Fibroblast of skin of left biceps (primary cell): ENCODE measurements around the gene COL18A1.
"Not testable (repeated sequence)": the region's sequence is repeated elsewhere in the genome, so short reads cannot be mapped to it uniquely, and the experiment has no call there.

Experiments used
- DNase-seq, 2 experiments: peaks; one replicate each; pipeline ENCODE4 v3.0.0-alpha.2; 2013; ENCODE audit warnings: low read depth in 2 of 2

The COL18A1 gene

DNA sequence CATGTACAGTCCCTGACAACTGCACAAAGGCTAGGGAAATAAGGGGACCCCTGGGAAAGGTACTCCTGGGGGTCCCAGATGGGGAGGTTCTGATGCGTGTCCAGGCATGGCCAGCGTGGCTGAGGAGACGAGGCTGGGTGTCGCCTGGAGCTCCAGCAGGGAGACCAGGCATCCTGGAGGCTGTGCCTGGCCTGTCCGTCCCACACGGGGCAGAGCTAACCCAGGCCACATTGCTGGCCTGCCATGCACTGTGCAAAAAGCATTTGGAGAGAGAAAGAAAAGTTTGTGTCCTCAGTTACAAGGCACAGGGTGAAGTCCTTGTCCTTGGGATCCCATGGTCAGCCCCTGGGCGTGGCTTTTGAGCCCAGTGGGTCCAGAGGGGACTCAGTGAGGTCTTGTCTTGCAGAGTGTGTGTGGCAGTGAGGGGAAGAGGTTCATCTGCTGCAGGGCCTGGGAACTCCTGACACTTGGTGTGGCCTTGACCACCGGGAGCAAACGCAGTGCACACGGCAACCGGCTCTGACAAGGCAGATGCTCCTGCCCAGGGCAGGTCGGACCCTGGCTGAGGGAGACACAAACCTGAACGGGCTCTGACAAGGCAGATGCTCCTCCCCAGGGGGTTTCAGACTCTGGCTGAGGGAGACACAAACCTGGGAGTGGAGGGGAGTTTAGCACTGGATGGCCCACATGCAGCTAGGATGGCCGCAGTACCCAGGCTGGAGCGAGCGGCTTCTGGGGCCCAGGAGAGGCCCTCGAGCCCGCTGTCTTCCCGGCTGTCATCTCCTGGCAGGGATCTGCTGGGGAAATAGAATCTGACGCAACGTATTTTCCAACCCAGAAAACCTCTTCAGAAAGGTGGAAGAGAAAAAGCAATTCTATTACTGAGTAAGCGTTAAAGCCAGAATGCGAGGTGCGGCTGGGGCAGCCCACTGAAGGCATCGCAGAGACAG, 37.3 kb upstream of the COL18A1 start:
- DNase-seq: no peak

DNA sequence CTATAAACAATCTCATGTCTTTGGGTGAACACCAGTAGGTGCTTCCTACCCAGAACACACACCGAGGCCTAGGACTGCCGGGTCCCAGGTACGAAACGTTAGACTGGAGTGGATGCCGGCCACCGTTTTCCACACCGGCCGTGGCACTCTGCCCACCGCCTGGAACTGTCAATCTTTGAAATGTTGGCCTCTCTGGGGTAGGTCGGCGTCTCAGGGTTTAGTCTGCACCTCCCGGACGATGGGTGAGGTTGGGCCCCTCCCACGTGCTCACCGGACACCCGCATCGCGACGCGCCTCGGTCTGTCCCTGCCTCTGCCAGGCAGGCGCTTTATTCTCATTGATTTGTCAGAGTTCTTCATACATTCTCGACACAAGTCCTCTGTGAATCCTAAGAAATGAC, 35.9 kb upstream of the COL18A1 start:
- not testable (repeated sequence) for DNase-seq

DNA sequence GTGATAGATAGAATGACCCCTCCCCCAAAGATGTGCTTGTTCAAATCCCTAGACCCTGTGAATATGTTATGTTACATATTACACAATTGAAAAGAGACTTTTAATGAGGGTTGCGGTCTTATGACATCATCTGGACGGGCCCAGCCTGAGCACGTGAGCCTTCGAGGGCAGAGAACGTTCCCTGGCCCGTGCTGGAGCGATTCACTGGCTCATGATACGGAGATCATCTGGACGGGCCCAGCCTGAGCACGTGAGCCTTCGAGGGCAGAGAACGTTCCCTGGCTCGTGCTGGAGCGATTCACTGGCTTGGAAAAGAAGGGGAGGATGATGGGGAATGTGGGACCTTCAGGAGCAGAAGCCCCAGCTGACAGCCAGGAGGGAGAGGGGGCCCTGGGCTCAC, 34.4 kb upstream of the COL18A1 start:
- no peak for DNase-seq

DNA sequence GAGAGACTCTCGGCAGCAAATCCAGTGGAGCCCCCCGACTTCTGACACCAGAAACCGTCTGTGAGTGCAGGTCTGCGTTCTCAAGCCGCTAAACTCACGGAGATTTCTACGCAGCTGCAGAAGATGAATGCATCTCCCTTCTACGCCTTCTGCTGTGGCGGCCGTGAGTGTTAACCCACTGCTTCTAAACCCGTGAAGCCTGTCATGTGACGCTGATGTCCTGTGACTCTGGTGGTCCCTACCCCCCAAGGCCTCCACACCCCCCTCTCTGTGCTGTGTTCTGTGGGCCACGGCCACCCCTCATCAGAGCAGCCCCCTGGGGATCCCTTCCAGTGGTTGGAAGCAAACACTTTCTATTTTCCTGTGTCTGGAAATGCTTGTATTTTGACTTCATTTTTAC, 33.9 kb upstream of the COL18A1 start:
- DNase-seq: no peak

DNA sequence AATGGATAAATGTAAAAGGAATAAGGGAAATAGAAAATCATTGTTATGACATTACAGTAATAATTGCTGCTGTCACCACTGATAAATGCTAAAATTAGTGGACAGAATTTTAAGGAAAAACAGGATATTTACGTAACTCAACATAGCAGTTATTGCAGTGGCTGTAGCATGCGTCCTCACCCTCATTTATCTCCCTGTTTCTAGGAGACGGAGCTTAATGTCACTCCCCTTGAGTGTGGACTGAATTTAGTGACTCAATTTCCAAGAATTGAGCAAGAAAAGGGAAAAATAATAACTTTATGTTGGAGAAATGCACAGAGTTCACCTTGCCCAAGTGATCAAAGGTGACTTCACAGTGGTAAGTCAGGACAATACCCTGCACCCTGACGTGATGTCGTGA, 33.3 kb upstream of the COL18A1 start:
- no peak for DNase-seq

DNA sequence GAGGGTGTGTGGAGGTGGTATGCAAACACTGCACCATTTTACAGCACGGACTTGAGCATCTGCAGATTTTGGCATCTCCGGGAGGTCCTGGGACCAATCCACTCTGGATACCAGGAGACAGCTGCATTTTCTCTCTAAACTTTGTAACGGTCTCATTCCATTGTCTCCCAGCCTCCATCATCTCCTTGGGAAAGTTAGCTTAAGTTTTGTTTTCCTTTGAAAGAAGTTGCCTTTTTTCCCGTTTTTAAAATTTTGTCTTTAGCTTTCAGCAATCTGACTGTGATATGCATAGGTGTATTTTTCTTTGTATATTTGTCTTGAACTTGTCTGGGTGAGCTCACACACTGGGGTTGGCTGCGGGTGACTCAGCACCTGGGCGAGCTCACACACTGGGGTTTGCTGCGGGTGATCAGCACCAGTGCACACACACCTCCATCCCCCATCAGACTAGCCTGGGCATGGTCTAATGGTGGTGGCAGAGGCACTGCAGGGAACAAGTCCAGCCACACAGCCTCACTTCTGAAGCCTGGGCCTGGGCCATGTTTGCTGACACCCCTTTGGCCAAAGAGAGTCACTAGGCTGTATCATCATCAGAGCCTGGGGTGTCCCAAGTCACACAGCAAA, 32.1 kb upstream of the COL18A1 start:
- DNase-seq: no peak

DNA sequence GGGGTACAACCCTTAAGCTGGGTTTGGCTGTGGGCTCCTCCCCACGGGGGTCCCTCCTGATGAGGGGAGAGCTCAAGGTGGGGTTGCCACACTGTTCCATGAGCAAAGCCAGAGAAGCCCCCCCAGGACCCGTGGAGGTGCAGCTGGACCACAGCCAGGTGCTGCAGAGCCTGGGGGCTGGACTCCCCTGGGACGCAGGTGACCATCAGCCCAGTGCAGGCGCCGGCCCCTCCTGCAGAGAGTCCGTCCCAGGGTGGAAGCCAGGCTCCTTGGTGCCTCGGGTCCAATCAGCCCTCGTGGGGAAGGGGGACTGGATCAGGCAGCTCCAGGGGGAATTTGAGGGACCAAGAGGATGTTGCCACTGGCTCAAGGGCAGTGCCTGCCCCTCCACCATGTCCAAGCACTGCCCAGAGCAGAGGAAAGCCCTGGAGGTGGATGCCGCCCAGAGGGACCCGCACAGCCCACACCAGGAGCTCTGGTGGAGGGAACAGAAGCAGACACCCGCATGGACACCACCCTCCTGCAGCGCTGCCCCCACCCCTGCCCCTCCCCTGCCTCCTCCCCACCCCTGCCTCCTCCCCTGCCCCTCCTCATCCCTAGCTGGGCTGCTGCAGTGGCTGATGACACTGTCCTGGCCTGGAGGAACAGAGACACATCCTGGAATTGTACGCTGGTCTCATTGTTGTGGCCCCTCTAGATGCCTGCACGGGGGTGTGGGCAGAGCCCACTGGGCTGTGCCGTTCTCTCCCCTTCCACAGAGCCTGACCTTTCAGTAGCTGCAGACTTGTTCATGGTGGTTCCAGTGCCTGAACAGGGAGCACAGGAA, 30.8 kb upstream of the COL18A1 start:
- no peak for DNase-seq

DNA sequence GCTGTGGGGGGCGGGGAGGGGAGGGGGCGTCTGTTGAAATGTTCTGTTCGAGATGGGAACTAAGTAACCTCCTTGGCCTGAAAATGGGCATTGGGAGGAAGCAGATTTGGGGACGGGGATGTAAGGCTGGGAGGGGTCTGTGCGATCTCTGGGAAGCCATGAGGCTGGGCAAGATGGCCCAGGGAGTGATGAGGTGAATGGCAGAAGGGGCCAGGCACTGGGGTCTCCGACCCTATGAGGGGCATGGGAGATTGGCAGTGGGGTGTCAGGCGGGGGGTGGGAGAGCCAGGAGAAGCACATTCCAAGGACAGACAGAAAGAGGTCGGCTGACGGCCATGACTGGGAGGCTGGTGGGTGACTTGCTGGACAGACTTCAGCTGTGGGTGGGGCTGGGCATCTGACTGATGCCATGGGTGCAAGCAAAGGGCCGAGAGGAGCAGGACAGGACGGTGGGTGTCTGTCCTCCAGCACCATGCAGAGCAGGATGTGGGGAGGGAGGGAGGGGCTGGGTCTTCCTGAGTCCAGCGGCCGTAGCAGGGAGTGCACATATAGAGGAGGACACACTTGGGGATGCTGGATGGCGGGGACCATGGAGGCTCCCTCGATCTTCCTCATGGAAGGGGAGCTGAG, 30.0 kb upstream of the COL18A1 start:
- no peak for DNase-seq

DNA sequence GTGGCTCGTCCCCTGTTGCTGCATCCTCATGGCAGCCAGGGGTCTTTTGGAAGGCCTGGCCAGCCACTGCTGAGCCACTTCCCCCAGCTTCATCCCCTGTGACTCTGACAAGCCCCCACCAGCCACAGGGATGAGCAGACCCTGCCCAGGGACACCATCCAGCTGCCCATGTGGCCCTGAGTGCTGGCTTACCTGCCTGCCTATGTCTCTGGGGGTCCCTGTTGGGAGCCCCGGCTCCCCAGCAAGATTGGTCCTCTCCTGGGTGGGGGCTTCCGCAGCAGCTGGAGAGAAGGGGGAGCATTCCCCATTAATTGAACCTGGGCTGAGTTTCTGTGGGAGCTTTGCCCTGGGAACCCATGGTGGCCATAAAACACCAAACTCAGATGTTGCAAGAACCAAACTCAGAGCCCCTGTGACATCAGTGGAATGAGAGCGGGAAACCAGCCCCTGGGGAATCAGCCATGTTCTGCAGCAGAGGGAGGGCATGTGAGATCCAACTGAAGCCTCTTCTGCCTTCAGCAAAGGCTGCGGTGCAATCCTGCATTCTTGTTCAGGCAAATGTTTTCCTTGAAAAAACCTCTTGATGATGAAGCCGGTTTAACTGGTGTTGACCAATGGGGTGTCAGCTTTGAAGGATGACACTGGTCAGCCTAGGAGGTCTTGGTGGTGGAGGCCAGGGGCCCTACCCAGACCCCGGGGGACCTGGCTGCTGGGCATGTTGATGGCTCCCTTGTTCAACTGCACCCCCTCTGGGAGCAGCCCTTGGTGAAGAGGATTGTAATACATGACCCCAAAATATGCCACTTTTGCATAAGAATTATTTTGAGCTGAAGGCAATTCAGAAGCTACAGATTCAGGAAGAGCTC, 28.3 kb upstream of the COL18A1 start:
- no peak for DNase-seq

DNA sequence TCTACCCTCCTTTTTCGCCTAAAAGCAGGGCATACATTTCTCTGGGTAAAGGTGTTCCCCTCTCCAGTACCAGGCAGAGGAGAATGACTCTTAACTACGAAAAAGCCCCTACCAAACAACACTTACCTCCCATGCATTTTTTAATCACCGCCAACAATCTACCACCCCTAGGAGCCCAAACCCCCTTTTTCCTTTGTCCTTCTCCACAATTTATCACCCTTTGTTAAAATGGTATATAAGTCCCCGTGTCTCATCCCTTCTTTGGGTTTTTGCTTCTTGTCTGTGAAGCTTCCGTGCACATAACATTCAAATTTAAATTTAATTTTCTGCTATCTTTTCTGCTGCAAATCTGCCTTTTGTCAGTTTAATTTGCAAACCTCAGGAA, 27.6 kb upstream of the COL18A1 start:
- DNase-seq: no peak

DNA sequence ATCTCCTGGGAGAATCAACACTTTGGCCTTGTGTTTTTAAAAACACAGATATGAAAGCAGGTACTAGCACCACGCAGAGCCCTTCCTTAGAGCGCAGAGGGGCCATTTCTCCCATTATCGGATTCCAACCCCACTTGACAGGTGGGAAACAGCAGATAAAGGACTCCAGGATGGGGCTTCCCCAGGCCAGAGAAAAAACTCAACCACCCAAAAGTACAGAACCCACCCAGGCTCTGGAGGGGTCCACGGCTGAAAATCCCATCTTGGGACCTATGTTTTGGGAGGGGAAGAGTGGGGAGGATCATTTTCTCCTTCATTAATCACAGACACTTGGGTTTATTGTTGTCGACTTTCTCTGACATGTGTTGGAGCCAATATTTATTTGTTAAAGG, 27.1 kb upstream of the COL18A1 start:
- DNase-seq: no peak

DNA sequence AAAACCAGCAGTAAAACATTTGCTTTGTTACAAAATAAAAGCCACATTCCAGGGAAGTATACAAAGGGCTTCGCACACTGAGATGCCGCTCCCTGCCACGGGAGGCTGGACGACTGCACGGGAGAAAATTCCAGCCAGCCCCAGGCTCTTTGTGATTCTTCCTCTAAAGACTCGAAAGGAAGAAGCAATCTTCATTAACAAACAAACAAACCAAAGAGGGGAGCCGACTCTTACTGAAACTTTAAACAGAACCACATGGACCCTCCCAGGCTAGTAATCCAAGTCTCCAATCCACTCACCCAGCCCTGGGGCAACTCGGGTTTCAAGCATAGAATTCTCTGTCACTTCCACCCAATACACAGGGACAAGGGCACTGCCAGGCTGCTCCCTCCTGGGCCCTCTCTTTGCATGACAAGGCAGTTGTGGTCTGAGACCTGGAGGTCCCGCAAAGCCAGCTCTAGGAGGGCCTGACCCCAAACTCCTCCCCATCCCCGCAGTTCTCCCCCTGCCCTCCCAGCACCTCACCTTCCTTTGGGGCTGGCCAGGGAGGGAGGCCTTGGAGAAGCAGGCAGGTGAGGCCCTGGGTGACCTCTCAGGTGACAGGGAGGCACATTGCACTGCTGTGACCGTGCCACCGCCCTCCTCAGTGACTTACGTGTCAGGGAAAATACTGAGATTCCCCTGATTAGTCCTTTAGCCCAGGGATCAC, 26.6 kb upstream of the COL18A1 start:
- no peak for DNase-seq

DNA sequence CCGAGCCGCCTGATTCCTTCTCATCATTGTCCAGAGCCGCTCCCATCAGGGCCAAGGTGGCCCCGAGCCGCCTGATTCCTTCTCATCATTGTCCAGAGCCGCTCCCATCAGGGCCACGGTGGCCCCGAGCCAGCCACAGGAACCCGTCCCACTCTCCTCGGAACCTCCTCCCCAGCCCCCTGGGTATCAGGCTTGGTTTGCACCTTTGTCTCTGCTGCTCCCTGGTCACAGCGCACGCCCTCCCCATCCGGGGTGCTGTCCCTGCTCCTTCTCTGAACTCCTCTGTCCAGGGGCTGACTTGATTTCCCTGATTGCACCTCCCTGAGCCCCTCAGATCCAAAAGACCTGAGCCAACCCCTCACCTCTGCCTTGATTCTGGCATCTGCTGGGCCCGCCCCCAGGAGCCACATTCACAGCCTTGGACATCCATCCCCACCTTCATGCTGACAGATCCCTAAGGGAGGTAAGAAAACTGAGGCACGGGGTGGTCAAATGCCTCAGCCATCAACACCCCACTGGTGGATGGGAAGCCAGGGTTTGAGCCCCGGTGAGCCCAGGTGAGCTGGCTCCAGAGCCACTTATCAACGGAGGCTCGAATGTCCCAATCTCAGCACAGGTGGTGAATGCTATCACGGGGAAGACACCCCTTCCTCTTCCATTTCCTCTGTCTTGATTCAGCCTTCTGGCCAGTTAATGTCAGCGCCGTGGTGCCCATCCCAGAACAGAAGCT, 25.6 kb upstream of the COL18A1 start:
- no peak for DNase-seq

DNA sequence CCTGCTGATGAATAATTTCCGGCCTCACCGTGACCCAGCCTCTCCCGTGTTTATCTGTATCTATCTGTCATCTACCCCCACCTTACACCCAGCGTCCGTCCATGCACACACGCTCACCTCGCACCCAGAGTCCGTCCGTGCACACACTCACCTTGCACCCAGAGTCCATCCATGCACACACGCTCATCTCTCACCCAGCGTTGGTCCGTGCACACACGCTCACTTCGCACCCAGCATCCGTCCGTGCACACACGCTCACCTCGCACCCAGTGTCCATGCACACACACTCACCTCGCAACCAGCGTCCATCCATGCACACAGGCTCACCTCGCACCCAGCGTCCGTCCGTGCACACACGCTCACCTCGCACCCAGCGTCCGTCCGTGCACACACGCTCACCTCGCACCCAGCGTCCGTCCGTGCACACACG, 25.0 kb upstream of the COL18A1 start:
- DNase-seq: no peak

DNA sequence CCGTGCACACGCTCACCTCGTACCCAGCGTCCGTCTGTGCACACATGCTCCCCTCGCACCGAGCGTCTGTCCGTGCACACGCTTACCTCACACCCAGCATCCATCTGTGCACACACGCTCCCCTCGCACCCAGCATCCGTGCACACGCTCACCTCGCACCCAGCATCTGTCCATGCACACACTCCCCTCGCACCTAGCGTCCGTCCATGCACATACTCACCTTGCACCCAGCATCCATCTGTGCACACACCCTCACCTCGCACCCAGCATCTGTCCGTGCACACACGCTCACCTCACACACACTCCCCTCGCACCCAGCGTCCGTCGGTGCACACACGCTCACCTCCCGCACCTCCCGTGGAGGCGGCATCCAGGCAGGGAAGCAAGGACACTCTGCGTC, 24.4 kb upstream of the COL18A1 start:
- DNase-seq: no peak

DNA sequence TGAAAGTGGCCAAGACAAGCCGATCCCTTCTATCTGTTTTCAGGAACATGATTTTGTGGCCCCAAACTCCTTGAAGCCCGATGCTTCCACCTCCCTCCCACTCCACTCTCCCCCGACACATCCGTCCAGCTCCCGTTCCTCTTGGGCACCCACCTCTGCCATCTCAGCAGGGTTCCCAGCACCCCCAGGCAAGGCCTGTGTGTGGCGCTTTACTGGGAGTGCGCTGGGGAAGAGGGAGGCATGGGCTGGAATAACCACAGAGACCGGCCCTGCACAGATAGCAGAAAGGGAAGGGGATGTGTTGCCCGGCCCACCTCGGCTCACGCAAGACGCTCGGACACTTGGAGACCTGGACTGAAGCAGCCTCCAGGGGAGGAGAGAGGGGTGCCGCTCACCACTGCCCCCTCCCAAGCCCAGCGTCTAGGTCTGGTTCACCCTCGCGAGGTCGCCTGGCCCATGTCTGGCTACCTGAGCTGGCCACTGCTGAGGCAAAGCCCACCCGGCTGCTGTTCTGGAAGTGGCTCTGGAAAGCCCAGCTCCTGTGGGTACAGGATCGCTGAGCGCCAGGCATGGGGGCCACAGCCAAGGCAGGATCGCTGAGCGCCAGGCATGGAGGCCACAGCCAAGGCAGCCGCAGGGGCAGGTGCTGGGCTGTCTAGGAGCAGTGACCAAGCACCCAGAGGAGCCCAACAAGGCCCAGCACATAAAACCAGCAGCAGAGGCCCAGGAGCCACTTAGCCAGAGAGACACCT, 23.8 kb upstream of the COL18A1 start:
- no peak for DNase-seq

DNA sequence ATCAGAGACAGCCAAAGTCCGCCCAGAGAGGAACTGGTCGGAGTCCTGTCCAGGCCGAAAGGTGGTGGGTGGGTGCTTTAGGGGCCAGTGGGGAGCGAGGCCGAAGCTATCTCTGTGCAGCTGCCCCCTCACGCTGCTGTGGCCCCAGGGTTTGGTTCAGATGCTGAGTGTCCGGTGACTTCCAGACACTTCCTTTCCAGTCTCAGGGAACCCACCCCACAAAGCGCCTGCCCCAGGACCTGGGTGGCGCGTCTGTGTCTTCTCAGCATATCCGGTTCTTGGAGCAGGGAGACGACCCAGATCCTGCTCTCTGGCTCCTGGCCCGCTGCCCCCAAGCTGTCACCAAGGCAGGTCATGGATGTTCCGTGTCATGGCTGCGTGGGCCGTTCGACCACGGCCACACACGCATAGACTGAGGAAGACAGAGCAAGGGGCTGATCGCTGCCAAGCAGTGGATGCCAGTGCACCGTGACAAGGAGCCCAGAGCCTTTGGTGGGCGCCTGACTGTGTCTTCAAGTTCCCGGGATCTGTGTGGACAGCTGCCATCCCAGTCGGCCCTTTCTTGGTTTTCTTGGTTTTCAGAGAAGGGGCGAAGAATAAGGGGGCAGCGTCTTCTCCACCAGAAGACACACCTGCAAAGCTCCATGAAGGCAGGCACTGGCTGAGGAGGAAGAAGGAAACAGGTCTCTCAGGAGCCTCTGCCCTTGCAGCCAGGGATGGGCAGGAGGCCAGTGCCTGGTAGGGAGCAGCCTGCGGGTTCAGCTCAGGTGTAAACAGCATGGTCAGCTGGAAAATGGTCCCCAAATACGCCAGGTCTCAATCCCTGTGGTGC, 22.9 kb upstream of the COL18A1 start:
- no peak for DNase-seq

DNA sequence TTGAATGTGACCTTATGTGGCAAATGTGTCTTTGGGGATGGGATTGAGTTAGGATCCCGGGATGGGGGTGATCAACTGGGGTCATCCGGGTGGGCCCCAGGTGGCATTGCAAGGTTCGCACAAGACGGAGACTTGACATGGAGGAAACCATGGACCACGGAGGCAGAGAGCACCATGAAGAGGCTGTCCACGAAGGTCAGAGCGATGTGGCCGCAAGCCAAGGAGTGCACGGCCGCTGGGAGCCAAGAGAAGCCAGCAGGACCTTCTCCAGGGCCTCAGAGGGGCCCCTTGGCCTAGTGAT, 22.3 kb upstream of the COL18A1 start:
- DNase-seq: no peak
